SJCRH30 (cell line): ENCODE data around the gene CARD16. TPM values are rescaled to one million over a fixed set of nuclear protein-coding genes. Genes with fewer than 3 reads are reported as not detected.

Source experiments
- DNase-seq, 2 experiments: peaks; one replicate each; pipeline ENCODE4 v3.0.0-alpha.2; 2015 to 2020
- H3K27ac ChIP-seq: fragments of 250-450 bp; sonication (Bioruptor Pico); 2 replicates; pipeline ENCODE4 v1.5.1; 2020; ENCODE audit warnings: mild to moderate bottlenecking, moderate library complexity
- H3K27me3 ChIP-seq: fragments of 250-450 bp; sonication (Bioruptor Pico); 2 replicates; pipeline ENCODE4 v1.5.1; 2020; ENCODE audit warnings: mild to moderate bottlenecking, moderate library complexity
- H3K36me3 ChIP-seq: fragments of 250-450 bp; sonication (Bioruptor Pico); 2 replicates; pipeline ENCODE4 v1.5.1; 2020; ENCODE audit warnings: mild to moderate bottlenecking, moderate library complexity
- H3K4me1 ChIP-seq: fragments of 250-450 bp; sonication (Bioruptor Pico); 2 replicates; pipeline ENCODE4 v1.5.1; 2020; ENCODE audit warnings: mild to moderate bottlenecking, moderate library complexity
- H3K4me3 ChIP-seq: fragments of 250-450 bp; sonication (Bioruptor Pico); 2 replicates; pipeline ENCODE4 v1.5.1; 2020; ENCODE audit warnings: mild to moderate bottlenecking, moderate library complexity
- H3K9me3 ChIP-seq: fragments of 250-450 bp; sonication (Bioruptor Pico); replicated peaks from 2 replicates; pipeline ENCODE4 v1.5.1; 2020; ENCODE audit warnings: mild to moderate bottlenecking, moderate library complexity
- total RNA-seq: library from RNA; depleted of rRNA; stranded (reverse); fragments of >200 nt; shearing (Covaris generic); gene quantifications from 2 replicates; pipeline ENCODE4 v1.2.3, GENCODE V29; 2014

CARD16 gene
- total RNA-seq, 1 experiment from 2014 or later = 0.53 TPM

- Histone ChIP-seq H3K4me1 (no peaks in the 10 kb centered on the region), H3K36me3 (no peaks in the 10 kb centered on the region), H3K27me3 (no peaks in the 10 kb centered on the region), H3K9me3 (no peaks in the 10 kb centered on the region), H3K4me3 (no peak overlapping the region), H3K27ac (no peak overlapping the region)
- no peak for DNase-seq
These were observed 11.8 kb downstream of the CARD16 start for GRCh38 chr11:105033343-105033742.

- Histone ChIP-seq H3K4me3 (no peak overlapping the region), H3K27me3 (no peaks in the 10 kb centered on the region), H3K9me3 (no peaks in the 10 kb centered on the region), H3K36me3 (no peaks in the 10 kb centered on the region), H3K4me1 (no peaks in the 10 kb centered on the region), H3K27ac (no peak overlapping the region)
- DNase-seq = no peak
These were observed 12.6 kb downstream of the CARD16 start for GRCh38 chr11:105032495-105032894.

GRCh38 chr11:105027678-105028077 is 17.5 kb downstream of the CARD16 start:
- H3K9me3 ChIP-seq = no peaks in the 10 kb centered on the region
- H3K27me3 ChIP-seq = no peaks in the 10 kb centered on the region
- H3K4me1 ChIP-seq = no peaks in the 10 kb centered on the region
- H3K4me3 ChIP-seq = no peak overlapping the region
- DNase-seq = no peak
- no peak overlapping the region for H3K27ac ChIP-seq
- H3K36me3 ChIP-seq = no peaks in the 10 kb centered on the region

GRCh38 chr11:105024394-105024793 is 20.7 kb downstream of the CARD16 start:
- Histone ChIP-seq H3K4me1 (no peaks in the 10 kb centered on the region), H3K27me3 (no peaks in the 10 kb centered on the region), H3K27ac (no peak overlapping the region), H3K4me3 (no peak overlapping the region), H3K9me3 (no peaks in the 10 kb centered on the region), H3K36me3 (no peaks in the 10 kb centered on the region)
- DNase-seq = no peak

GRCh38 chr11:105023003-105023402 is 22.1 kb downstream of the CARD16 start, which contains the start of gene CASP5:
TSS of gene CASP5 (minus strand) at chr11:105023168. CDS start at chr11:105023136, 32 bp downstream.
- no peak for DNase-seq
- Histone ChIP-seq H3K9me3 (no peaks in the 10 kb centered on the region), H3K36me3 (no peaks in the 10 kb centered on the region), H3K27me3 (no peaks in the 10 kb centered on the region), H3K27ac (no peak within 1 kb of the TSS), H3K4me1 (no peaks in the 10 kb centered on the region), H3K4me3 (no peak within 1 kb of the TSS)

GRCh38 chr11:105022527-105022926 is 22.6 kb downstream of the CARD16 start:
- Histone ChIP-seq H3K4me1 (no peaks in the 10 kb centered on the region), H3K27ac (no peak overlapping the region), H3K36me3 (no peaks in the 10 kb centered on the region), H3K4me3 (no peak overlapping the region), H3K27me3 (no peaks in the 10 kb centered on the region), H3K9me3 (no peaks in the 10 kb centered on the region)
- DNase-seq = no peak

- H3K4me1 ChIP-seq = no peaks in the 10 kb centered on the region
- no peak overlapping the region for H3K27ac ChIP-seq
- no peak overlapping the region for H3K4me3 ChIP-seq
- no peaks in the 10 kb centered on the region for H3K27me3 ChIP-seq
- DNase-seq = no peak
- H3K36me3 ChIP-seq = no peaks in the 10 kb centered on the region
- H3K9me3 ChIP-seq = no peaks in the 10 kb centered on the region
These were observed 37.7 kb downstream of the CARD16 start for GRCh38 chr11:105007463-105007862.

- Histone ChIP-seq H3K36me3 (no peaks in the 10 kb centered on the region), H3K27ac (no peak overlapping the region), H3K9me3 (no peaks in the 10 kb centered on the region), H3K27me3 (no peaks in the 10 kb centered on the region), H3K4me3 (no peak overlapping the region), H3K4me1 (no peaks in the 10 kb centered on the region)
- no peak for DNase-seq
These were observed 39.7 kb downstream of the CARD16 start for GRCh38 chr11:105005451-105005845.

- Histone ChIP-seq H3K9me3 (no peaks in the 10 kb centered on the region), H3K4me3 (no peak overlapping the region), H3K27me3 (no peaks in the 10 kb centered on the region), H3K36me3 (no peaks in the 10 kb centered on the region), H3K4me1 (no peaks in the 10 kb centered on the region), H3K27ac (no peak overlapping the region)
- DNase-seq = no peak
These were observed 41.1 kb downstream of the CARD16 start for GRCh38 chr11:105004021-105004420.

GRCh38 chr11:105003151-105003550 is 42.0 kb downstream of the CARD16 start:
- Histone ChIP-seq H3K27ac (no peak overlapping the region), H3K9me3 (no peaks in the 10 kb centered on the region), H3K4me3 (no peak overlapping the region), H3K27me3 (no peaks in the 10 kb centered on the region), H3K36me3 (no peaks in the 10 kb centered on the region), H3K4me1 (no peaks in the 10 kb centered on the region)
- DNase-seq = no peak

- Histone ChIP-seq H3K4me3 (no peak overlapping the region), H3K27me3 (no peaks in the 10 kb centered on the region), H3K4me1 (no peaks in the 10 kb centered on the region), H3K27ac (no peak overlapping the region), H3K36me3 (no peaks in the 10 kb centered on the region), H3K9me3 (no peaks in the 10 kb centered on the region)
- peak in 1 of 2 experiments; percentile 24 for DNase-seq
These were observed 44.3 kb downstream of the CARD16 start for GRCh38 chr11:105000797-105001196.

- no peaks in the 10 kb centered on the region for H3K4me1 ChIP-seq
- no peak overlapping the region for H3K27ac ChIP-seq
- no peak overlapping the region for H3K4me3 ChIP-seq
- no peaks in the 10 kb centered on the region for H3K36me3 ChIP-seq
- DNase-seq = peak in 1 of 2 experiments; percentile 20
- no peaks in the 10 kb centered on the region for H3K9me3 ChIP-seq
- H3K27me3 ChIP-seq = no peaks in the 10 kb centered on the region
These were observed 45.0 kb downstream of the CARD16 start for GRCh38 chr11:105000167-105000566.

GRCh38 chr11:104999721-105000120 is 45.4 kb downstream of the CARD16 start:
- H3K9me3 ChIP-seq = no peaks in the 10 kb centered on the region
- no peaks in the 10 kb centered on the region for H3K36me3 ChIP-seq
- H3K27me3 ChIP-seq = no peaks in the 10 kb centered on the region
- no peak overlapping the region for H3K27ac ChIP-seq
- no peaks in the 10 kb centered on the region for H3K4me1 ChIP-seq
- H3K4me3 ChIP-seq = no peak overlapping the region
- no peak for DNase-seq

GRCh38 chr11:104997288-104997687 is 47.8 kb downstream of the CARD16 start:
- no peaks in the 10 kb centered on the region for H3K4me1 ChIP-seq
- H3K4me3 ChIP-seq = no peak overlapping the region
- no peaks in the 10 kb centered on the region for H3K9me3 ChIP-seq
- no peak overlapping the region for H3K27ac ChIP-seq
- H3K36me3 ChIP-seq = no peaks in the 10 kb centered on the region
- H3K27me3 ChIP-seq = no peaks in the 10 kb centered on the region
- DNase-seq = no peak

GRCh38 chr11:104995001-104995408 is 50.1 kb downstream of the CARD16 start:
- Histone ChIP-seq H3K4me1 (no peaks in the 10 kb centered on the region), H3K4me3 (no peak overlapping the region), H3K9me3 (no peaks in the 10 kb centered on the region), H3K27me3 (no peaks in the 10 kb centered on the region), H3K36me3 (no peaks in the 10 kb centered on the region), H3K27ac (no peak overlapping the region)
- peak in 1 of 2 experiments; percentile 1 for DNase-seq

GRCh38 chr11:104992781-104993180 is 52.4 kb downstream of the CARD16 start:
- Histone ChIP-seq H3K4me1 (no peaks in the 10 kb centered on the region), H3K4me3 (no peak overlapping the region)

More at GRCh38 chr11:104992781-104993180, 52.4 kb downstream of the CARD16 start:
- H3K36me3 ChIP-seq = no peaks in the 10 kb centered on the region
- no peaks in the 10 kb centered on the region for H3K27me3 ChIP-seq
- DNase-seq = no peak
- no peak overlapping the region for H3K27ac ChIP-seq
- H3K9me3 ChIP-seq = no peaks in the 10 kb centered on the region
